NCI-H2196 treated with DMSO at 0.1 percent for 48 hours (cell line): ENCODE data around the gene CUEDC2.

Source experiments
- DNase-seq: peaks from one replicate; lab custom pipeline; 2025; ENCODE audit not compliant: unreplicated experiment; lab: John Stamatoyannopoulos, UW

CUEDC2 gene

DNA sequence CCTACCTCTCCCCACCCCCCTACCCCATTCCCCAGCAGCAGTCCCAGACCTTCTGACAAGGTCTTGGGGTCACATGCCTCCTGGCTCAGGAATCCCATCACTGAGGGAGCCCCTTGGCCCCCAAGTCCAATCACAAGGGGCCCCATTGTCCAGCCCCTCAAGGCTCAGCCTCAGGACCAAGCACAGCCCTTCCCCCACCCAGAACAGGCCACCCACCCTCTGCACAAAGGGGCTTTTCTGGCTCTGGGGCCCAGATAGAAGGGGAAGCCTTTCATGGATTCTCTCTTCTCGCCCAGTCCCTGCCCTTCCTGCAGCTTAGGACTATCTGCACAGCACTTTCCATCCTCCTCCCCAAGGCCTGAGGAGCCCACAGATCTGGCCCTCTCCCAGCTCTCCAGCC lies 6.9 kb downstream of the CUEDC2 start:
- DNase-seq: no peak

DNA sequence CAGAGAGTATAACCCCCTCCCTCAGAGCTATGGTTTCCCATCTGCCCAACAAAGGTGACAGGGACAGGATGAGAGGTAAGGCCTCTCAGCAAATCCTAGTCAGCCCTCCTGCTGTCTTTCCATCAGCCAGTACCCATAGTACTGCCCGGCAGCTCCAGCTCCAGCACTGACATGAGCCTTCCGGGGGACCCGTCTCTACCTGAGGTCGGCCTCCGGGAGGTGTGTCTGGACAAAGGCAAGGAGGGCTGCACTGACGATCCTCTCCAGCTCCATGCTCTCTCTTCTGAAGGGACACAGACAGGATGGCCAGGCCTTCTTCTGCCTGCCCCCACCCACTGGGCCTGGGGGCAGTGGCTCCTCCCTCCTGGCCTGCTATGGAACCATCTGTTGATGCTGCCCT lies 7.5 kb downstream of the CUEDC2 start:
- DNase-seq: no peak

DNA sequence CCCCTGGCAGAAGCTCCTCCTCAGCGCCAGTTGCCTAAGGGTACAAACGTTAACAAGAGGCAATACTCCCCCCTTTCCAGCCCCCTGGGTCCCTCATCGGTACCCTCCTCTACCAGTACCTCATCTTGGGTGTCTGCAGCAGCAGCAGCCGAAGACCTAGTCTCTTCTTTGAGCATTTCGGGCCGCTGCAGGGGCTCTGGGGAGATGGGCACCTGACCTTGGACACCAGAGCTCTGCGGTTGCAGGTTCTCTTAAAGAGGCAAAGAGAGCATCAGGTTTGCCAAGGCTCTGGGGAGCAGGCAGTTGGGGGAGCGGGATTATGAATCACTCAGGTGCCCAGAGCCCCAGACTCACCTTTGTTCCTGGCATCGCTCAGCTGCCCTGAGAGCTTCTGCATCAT lies 8.2 kb downstream of the CUEDC2 start:
- no peak for DNase-seq

DNA sequence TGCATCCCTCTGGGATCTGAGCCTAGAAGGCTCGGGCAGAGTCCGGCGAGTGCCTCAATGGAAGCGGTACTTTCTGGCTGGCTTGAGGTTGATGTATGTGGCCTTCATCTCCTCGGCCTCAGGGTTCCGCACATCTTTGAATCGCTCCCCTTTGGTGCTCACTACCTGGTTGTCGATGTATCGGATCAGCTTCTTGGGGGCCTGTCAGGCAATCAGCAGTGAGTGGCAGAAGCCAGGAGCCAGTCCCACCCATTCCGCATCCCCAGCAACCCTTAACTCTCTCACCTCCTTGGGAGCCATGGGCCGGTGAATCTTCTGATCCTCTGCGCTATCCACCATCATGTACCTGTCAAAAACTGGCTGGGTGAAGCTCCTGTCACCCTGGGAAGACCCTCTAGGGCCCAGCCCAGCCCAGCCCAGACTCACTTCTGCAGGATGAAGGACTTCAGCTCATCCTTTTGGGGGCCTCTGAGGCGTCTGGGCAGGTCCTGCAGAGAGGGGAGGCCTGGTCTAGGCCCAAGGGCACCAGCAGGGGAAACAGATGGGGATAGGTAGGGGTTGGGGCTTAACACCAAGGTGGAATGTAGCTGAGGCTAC lies 8.9 kb downstream of the CUEDC2 start:
- DNase-seq: no peak

DNA sequence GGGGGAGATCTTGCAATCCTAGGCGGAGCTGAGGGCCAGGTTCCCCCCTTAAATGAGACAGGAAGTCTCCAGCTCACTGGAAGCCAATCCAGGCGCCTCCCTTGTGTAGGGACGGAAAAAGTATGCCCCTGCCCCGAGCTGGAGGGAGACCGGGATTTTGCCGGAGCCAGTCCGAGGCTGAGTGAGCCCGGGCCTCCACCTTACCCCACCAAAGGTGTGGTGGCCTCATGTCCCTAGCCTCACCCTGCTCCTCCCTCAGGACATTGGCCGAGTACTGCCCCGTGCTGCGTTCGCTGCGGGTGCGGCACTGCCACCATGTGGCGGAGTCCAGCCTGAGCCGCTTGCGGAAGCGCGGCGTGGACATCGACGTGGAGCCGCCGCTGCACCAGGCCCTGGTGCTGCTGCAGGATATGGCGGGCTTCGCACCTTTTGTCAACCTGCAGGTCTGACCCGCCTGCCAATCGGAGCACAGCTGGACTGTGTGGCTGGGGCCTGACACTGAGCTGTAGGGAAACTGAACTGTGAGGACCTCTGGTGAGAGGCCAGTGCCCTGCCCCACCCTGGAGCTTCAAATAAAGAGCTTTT lies 9.7 kb downstream of the CUEDC2 start:
- DNase-seq: peak; percentile 14

DNA sequence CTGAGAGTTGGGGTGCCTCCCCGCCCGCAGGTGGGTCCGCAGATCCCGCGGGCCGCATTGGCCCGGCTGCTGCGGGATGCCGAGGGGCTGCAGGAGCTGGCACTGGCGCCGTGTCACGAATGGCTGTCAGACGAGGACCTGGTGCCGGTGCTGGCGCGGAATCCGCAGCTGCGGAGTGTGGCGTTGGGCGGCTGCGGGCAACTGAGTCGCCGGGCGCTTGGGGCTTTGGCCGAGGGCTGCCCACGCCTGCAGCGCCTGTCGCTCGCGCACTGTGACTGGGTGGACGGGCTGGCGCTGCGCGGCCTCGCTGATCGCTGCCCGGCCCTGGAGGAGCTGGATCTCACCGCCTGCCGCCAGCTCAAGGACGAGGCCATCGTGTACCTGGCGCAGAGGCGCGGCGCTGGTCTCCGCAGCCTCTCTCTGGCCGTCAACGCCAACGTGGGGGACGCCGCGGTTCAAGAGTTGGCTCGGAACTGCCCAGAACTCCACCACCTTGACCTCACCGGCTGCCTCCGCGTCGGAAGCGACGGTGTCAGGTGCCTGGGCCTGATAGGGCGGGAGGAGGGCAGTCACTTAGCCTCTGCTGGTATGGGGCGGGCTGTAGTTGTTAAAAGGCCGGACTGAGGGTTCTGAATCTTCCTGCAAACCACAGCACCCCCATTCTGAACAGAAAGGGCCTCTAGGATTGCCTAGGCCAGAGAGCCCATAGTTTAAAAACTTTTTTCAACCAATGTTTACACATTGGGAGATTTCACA lies 10.4 kb downstream of the CUEDC2 start:
- peak; percentile 11 for DNase-seq

DNA sequence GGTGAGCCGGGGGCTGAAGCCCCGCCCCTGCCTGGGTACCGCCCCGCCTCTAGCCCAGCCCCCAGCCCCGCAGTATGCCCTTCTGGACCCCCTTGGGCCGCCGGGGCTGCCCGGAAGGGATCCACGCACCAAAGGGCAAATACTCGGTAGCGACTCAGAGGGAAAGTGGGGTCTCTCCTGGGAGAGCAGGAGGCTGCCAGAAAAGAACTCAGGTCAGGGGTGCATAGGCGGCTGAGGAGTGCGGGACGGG lies 10.9 kb downstream of the CUEDC2 start:
- DNase-seq: no peak

DNA sequence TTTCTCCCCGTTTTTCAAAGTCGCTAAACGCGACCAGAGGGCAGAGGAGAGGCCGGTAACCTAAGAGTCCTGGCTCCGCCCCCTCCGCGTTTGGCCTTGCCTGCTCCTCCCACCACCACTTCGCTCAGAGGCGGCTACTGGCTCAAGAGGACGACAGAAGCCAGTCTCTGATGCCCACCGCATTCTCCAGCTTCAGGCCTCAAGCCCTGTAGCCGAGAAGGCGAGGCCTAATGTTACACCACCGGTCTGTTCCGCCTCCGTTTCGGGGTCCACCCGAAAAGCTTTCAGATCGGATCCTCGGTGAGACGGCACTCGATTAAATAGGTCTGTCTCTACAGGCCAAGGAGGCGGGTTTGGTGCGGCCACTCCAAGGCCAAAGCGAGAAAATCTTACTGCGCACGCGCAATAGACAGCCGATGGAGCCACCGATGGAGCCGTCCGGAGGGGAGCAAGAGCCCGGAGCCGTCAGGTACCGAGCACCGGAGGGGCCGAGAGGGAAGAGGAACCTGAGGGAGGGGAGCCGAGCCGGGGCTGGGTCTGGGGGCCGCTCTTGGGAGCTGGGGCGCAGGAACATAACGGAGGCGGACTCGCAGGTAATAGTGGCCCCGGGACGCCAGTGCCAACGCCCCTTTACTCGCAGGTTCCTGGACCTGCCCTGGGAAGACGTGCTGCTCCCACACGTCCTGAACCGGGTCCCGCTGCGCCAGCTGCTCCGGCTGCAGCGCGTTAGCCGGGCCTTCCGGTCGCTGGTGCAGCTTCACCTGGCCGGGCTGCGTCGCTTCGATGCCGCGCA lies 11.5 kb downstream of the CUEDC2 start, which contains the start of gene FBXL15:
FBXL15 (plus strand) TSS at position 123 of the 793 bp plus-strand sequence; CDS start at position 417, 294 bp downstream.
- DNase-seq: peak; percentile 77

DNA sequence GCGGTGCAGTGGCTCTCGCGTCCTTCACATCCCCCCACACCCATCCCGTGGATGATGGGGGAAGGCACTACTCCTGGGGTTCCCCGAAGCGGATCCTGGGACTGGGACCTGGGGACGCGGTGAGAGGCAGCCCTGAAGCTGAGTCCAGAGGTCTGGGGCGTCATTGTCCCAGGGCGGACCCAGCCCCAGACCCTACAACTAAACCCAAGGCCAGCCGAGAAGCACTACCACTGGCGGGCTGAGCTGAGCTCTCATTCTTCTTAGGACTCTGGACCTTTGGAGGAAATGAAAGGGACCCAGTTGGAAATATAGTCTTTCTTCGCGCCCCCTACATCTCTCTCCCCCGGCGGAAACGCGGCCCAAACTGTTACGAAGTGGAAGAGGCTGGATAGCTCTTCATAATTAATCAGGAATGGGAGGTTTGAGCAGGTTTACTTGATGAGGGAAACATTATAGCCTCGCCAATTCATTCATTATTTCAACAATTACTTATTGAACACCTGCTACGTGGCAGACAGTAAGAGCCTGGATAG lies 12.1 kb downstream of the CUEDC2 start:
- no peak for DNase-seq

DNA sequence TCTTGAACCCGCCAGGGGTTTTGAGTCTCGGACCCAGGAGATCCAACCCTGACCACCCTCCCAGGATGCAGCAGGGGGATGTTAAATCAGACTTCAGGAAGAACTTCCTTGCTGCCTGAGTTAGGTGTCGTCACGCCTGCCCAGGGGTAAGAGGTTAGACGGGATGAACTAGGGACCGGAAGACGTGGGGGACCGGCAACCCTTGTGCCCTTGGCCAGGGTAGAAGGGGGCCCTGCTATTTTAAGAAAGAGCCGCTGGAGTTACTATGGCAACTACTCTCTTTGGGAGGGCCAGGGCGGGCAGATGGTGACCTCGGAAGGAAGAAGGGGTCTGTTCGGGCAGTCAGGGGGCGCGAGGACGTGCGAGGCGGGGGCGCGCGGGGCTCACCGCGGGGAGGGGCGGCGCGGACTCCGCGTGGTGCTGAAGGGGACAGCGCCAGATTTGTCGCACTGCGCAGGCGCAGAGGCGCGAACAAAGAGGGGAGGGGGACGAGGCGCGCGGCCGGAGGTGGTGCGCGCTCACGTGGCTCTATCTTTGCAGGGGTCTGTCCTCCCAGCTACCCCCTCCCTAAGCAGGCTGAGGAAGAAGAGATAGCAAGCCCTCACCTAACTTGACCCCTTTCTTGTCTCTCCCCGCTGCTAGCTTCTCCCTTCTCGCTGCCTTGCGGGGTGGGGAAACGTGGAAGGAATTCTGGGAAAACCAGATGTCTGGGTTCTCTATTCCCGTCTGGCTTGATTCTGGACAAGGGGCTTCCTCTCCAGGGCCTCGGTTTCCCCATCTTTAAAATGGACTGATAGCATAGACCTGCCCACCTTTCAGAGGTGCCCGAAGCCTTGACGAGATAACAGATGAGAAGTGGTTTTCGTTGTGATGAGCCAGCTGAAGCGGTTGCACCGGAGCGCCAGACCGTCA lies 12.8 kb downstream of the CUEDC2 start:
- peak; percentile 36 for DNase-seq

DNA sequence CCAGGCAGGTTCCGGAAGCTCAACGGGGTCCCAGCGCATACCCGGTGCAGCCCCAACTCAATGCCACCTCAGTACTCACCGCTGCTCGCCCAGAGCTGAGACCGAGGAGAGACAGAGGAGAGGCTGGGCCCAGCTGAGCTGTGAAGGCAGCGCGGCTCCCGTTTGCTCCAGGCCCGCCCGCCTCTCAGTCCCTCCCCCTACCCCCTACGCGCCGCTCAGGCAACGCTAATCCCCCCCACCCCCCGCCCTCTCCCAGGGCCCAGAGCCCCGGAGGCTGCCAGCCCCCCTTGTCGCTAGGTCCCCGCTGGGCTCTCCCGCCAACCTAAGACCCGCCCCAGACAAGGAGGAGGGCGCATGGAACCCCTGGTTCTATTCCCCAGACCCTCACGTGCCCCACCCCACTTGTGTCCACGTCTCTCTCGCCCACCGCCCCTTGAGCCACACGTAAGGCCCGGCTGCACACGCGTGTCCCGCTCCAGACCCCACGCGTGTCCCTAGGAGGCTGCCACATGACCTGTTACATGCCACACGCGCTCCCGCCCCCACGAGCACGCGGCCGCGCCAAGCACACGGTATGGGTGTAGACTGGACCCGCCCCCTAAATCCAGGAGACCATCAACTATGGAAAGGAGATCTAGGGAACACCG lies 13.6 kb downstream of the CUEDC2 start, which contains the start of gene PSD:
PSD (minus strand) TSS at position 164 of the 647 bp plus-strand sequence. CDS start 1,747 bp downstream, outside the sequence.
- peak; percentile 19 for DNase-seq

DNA sequence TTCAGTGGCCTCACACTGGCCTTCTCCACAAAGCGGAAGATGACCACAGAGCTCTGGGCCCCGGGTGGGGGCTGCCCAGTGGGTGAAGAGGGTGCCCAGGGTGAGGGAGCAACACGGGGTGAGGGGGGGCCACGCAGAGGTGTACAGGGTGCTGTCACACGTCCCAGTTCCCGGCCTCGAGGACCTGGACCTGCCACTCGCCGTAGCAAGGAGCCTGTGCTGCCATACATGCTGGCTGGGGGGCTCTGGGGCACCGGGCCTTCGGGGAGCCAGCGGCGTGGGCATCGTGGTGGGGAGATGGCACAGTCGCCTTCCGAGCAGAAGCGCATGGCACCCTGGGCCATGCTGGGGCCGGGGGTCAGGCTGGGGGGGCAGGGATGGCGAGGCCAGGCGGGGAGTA lies 15.7 kb downstream of the CUEDC2 start:
- no peak for DNase-seq

DNA sequence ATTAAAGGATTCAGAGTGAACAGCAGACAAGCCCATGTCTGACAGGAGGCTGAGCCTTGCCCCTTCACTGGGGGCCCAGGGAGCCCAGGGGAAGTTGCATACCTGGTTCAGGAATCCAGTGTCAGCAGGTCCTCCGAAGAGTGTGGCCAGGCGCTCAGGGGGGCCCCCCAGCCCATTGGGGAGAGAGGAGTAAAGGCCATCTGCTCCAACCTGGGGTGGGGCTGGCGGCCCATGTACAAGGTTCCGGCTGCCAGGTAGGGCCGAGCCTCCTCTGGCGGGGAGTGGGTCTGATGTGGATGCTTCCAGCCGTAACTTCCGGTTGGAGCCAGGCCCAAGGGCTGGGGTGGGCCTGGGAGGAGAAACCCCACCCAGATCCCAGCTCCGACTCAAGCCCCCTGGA lies 16.1 kb downstream of the CUEDC2 start:
- DNase-seq: no peak

DNA sequence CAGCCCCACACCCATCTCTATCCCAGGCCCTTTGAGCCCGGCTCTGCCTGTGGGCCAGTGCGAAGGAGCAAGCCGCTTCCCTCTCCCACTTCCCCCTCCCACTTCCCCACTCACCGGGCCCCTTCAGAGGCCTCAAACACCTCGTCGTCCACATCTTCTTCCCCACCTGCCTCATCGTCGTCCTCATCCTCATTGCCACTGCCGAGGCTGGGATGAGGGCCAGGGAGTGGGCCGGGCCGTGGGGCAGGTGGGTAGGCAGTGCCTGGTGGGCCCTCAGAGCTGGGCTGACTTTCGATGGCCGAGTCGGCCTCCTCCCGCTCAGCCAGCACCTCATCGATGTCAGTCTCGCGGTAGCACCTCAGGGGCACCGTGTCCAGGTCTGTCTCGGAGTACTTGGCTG lies 17.6 kb downstream of the CUEDC2 start:
- DNase-seq: no peak

DNA sequence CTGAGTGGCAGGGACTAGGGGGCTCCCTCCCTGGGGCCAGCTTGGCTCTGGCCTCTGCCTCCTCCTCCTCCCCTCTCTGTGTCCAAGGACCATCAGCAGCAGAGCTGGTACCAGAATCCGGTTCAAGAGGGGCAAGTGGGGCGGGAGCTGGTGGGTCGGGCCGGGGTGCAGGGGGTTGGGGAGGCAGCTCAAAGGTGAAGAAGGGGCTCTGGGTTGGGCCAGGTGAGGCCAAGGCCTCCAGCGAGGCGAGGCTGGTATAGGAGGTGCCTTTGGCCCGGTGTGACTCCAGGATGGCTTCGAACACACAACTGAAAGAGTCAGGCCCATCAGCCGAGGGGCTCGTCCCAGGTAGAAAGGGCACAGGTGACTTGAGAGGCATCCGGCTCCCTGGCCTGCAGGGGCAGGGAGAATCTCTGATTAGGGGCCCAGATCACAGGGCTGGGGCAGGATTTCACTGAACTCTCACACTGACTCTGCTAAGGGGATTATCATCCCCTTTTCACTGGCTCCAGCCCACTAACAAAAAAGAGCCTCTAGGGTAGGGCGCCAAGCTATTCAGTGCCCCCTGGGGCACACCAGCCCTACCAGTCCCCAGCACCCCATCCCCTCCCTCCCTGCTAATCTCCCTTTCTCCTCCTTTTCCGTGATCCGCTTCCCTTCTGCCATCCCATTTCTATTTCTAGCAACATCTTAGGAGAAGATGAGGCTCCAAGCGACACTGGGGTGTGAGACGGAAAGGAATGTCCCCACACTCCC lies 18.4 kb downstream of the CUEDC2 start:
- DNase-seq: no peak

DNA sequence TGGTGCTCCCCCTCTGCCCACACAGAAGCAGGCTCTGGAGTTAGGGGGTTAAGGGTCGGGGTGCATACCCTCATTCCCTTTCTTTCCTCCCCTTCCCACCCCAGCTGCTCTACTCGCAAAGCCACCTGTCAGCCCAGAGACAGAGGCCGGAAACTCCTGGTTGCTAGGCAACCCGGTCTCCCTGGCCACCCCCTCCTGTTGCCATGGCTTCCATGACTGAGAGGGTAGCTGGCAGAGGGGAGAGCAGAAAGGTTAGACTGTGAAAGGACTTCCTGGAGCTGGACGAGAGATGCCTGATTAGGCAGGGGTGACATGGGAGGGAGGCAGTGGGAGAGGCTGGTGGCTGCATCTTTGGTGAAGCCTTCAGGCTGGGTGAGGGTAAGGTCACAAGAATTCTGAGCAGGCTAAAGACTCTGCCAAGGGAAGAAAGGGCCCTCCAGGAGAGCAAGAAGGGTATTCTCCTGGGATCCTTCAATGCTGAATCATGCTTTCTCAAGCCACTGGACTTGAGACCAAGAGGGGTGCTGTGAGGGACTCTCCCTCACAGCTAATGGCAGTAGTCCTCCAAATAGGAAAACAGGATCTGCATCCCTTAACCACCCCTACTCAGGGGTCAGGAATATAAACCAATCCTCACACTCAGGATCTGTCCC lies 19.2 kb downstream of the CUEDC2 start:
- peak; percentile 54 for DNase-seq

DNA sequence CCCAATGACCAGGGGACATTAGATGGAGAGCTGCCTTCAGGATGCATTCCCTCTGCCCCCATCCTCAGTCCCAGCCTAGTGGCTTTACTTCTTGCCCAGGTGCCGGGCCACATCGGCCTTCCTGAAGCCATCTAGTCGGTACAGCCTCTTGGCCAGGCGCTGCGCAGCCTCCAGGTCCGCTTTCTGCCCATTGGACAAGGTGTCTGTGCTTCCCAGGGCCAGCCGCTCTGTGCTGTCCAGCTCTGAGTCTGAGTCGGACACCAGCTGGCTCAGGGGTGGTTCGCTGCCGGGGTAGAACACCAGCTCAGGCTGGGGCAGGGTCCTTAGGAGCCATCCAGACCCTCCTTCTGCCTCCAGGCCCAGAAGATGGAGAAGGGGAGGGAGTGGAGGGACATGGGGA lies 20.1 kb downstream of the CUEDC2 start:
- DNase-seq: no peak

DNA sequence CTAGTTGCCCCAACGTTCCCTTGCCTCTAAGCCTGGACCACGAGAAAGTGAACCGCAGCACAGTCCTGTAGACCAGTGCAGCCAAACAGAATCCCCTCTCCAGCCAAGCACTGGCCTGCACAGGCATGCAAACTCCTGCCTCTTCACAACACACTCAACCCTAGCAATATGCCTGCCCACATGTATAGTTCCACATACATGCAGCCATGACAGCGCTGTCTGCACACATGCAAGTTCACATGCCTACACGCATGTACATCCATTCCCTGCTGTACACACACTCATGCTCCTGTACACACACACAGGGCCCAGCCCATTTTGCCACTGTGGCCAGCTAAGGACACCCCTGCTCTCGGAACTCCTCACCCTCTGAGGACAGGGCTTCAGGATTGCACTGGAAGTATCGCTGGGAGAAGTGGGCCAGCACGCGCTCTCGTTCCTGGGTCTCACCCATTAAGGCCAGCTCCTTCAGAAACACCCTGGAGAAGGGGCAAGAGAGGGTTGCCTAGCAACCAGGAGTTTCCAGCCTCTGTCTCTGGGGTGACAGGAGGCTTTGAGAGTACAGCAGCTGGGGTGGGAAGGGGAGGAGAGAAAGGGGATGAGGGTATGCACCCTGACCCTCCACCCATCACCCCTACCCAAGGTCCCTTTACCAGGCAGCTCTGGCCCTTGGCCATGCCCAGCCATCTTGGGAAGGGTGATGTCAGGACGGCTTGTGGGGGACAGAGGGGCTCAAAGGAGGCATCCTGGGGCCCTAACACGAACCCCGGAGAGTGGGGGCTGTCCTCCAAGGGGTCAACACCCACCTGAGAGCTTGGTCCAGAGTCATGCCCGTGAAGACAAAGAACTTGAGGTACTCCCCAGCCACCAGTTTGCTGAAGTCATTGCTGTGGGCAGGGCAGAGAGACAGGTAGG lies 20.8 kb downstream of the CUEDC2 start:
- DNase-seq: no peak
